Measurements from ENCODE around the gene GOSR1.
"Not testable (repeated sequence)": the region's sequence is repeated elsewhere in the genome, so short reads cannot be mapped to it uniquely, and the experiment has no call there.

Gene GOSR1

DNA sequence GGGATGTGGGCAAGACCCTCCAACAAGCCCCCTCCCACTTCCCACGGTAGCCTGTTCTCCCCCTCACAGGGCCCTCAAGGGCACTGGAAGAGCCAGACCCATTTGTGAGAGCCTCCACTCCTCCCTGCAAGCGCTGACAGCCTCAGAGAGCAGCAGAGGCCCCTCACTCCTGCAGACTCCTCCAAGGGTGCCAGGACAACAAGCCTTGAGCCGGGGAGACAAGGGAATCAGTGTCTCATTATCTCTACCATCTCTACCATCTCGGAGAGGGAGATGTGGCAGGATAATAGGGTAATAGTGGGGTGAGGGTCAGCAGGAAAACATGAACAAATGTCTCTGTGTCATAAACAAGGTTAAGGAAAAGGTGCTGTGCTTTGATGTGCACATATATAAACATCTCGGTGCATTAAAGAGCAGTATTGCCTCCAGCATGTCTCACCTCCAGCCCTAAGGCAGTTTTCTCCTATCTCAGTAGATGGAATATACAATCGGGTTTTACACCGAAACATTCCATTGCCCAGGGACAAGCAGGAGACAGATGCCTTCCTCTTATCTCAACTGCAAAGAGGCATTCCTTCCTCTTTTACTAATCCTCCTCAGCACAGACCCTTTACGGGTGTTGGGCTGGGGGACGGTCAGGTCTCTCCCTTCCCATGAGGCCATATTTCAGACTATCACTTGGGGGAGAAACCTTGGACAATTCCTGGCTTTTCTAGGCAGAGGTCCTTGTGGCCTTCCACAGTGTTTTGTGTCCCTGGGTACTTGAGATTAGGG is 86.1 kb downstream of the GOSR1 start:
- not testable (repeated sequence) for DNase-seq (ENCODE audit: low spot score)

DNA sequence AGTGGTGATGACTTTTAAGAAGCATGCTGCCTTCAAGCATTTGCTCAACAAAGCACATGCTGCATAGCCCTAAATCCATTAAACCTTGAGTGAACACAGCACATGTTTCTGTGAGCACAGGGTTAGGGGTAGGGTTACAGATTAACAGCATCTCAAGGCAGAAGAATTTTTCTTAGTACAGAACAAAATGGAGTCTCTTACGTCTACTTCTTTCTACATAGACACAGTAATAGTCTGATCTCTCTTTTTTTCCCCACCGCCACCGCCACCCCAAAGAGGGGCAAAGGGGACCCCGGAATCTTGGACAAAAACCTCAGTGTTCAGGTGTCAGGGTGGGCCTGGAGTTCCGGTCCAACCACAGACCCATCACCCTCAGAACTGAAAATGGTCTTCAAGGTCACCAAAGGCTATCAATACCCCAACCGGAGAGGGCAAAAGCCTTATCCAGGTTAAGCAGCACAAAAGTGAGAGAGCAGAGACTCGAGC is 86.7 kb downstream of the GOSR1 start:
- not testable (repeated sequence) for DNase-seq (ENCODE audit: low spot score)

DNA sequence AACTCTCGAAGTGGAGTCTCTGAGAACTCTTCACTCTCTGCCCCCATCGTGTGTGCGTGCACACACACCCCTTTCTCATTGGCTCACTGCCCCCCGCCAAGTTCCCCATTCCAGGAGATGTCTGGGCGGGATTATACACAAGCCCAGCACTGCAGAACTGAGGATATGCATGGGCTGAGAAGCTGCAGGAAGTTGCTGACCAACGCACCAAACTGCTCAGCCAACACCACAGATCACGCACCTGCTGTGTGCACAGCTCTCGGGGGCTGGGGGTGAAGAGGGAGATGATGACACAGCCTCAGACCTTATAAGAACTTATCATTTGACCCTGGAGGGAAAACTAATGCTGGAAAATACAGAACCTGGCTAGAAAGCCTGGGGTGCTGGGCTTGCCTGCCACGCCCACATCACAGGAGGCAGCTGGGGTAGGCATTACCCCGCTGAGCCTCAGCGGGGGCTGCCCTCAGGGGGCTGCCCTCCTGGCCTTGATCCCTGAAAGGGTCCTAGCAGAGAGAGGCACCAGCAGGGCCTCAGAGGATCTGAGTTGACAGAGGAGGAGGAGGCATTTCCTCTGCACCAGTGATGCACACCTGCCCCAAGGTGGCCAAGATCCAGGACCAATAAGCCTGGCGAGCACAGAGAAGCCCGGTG is 87.3 kb downstream of the GOSR1 start:
- not testable (repeated sequence) for DNase-seq (ENCODE audit: low spot score)

DNA sequence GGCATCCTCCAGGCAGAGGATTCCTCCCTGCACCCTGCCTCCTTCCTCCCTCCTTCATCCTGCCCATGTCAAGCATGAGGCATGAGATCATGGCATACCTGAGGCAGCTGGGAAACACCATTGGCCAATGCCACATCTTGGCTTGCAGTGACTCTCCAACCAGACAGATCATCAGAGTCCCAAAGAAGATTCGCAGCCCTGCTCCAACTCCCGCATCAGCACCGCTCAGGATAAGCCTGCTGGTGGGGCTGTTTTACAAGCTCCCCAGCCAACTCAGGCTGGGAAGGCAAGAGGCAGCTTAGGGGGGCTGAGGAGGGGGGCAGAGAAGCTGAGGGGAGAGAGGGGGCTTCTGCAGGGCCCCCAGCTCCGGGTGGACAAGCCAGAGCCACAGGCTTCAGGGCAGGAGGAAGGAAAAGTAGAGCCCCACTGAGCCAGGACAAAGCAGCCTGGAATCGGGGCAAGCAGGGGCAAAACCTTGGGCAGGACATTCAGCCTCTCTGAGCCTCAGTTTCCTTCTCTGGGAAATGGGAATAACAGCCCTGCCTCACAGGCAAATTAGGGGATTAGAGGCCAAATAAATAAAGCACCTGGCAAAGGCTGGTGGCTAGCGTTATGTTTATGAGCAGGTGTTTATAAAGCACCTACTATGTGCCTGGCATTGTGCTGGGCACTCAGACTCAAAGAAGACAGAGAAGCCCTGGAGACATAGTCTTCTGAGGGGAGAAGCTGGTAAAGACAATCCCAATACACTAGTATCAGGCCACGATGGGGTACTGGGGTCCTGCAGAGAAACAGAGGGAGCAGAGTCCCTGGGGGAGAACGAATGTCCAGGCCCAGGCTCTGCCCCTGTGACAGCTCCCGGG is 88.1 kb downstream of the GOSR1 start:
- no peak for DNase-seq (ENCODE audit: low spot score)

DNA sequence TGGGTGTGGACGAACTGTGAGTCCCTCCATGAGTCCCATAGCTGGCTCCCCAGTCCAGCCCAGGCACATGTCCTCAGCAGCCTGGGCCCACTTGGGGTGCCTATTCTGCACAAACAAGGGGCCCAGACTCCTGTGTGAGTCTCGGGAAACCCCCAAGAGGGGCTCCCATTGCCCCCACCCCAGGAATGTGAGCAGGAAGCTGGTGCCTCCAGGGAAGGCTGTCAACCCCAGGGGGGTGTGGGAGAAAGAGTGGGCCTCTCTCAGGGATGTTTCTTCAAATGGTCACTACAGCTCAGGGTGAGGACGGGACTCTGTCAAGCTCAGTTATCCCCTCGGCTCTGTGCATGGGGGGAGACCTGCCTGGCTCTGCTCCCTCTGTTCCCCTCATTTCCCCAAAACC is 88.9 kb downstream of the GOSR1 start:
- not testable (repeated sequence) for DNase-seq (ENCODE audit: low spot score)

DNA sequence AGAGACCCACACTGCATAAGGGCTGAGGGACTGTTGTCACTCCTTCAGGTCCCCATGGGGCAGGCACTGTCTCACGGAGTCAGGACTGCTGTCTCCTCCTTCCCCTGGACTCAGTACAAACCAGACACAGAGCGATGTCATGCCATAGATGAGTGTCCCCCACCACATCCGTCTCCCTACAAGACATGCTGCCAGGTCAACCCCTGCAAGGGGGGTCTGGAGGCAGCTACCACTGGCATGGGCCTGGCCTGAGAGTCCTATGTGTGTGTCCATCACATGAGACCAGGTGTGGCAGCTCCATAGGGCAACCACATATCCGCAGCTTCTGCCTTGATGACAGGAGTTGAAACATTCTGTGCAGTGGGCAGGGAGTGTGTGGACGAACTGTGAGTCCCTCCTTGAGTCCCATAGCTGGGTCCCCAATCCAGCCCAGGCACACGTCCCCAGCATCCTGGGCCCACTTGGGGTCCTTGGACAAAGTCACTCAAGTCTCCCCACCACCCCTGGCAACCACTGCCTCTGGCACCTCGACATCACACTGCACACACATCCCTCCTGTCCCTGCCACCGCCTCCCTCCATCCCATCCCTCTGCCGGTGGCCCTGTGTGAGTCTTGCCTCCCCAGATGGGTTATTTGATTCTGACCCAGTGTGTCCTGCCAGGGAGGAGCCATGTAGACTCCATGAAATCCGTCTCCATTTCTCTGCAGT is 89.5 kb downstream of the GOSR1 start:
- DNase-seq (ENCODE audit: low spot score), result not testable (repeated sequence)

DNA sequence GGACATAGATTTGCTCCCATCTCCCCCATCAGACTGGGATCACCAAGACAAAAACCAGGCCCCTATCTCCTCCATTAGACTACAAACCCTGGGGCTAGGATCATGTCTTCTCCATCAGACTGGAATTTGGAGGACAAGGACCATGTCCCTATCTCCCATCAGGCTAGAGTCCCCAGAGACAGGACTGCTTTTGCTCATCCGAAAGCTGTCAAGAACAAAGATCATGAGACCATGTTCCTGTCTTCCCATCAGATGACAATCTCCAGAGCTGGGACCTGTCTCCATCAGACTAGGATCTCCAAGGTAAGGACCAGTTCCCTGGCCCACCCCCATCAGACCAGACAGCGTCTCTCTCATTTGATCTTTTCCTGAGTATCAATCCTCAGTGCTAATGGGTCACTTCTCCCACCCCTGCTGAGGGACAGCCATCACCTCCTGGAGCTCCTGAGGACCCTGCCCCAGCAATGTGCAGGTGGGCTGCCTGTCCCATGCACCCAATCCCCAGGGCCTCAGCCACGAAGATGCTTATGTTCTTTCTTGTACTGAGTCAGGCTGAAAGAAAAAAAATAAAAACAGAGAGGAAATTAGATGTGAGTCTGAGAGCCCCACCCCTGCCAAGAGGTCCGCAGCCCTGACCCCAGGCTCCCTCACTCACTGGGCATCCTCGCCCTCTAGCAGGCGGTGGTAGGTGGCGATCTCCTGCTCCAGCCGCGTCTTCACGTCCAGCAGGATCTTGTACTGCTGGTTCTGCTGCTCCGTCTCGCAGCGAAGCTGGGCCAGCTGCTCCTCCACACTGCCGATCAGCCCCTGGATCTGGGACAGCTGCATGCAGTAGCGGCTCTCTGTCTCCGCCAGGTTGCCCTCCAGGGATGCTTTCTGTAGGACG is 90.3 kb downstream of the GOSR1 start:
- DNase-seq (ENCODE audit: low spot score), result no peak

DNA sequence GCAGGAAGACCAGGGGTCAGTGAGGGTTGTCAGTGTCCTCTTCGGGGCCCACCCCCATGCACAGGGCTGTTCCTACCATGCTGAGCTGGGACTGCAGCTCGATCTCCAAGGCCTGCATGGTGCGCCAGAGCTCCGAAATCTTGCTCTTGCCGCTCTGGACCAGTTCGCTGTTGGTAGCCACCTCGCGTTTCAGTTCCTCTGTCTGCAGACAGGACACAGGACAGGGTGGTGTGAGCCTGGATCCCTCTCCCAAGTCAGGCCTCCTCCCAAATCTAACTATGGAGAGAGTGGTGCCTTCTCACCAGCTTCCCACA is 90.9 kb downstream of the GOSR1 start:
- no peak for DNase-seq (ENCODE audit: low spot score)

DNA sequence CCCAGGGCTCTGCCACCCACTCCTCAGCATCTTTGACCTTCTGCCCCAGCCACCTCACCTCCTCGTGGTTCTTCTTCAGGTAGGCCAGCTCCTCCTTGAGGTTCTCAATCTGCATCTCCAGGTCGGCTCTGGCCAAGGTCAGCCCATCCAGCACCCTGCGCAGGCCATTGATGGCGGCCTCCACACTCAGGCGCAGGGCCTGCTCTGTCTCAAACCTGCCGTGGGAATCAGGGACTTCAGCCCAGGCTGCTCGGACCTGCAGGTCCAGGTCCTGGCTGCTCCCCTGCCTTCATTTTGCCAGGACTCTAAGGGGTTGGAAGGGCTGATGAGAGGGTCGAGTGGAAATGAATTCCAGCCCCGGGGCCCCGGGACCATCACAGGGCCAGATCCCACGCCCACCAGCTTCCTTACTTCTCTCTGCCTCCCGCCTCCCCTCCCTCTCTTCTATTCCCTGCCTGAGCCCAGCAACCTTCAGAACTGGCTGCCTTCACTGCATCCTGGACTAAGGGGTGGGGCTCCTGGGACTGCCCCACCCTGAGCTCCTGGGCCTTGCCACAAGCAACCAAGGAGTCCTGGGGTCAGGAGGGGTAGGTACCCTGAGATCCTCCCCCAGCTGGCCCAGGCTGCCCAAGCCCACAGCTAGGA is 92.4 kb downstream of the GOSR1 start:
- not testable (repeated sequence) for DNase-seq (ENCODE audit: low spot score)

DNA sequence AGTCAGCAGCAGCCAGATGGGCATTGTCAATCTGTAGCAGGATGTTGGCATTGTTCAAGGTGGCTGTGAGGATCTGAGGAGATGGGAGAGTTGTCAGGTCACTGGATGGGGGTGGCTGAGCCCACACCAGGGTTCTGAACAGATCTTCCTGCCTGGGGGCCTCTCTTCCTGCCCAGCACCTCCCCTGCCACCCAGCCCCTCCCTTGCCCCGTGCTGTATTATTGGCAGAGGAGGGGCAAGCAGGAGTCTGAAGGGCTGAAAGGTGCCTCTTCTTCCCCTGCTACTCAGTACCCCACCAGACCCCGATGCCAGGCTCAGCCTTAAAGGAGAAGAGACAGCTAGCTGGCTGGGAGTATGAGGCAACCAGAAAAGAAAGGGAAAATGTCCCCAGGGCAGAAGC is 93.0 kb downstream of the GOSR1 start:
- DNase-seq (ENCODE audit: low spot score), result no peak

DNA sequence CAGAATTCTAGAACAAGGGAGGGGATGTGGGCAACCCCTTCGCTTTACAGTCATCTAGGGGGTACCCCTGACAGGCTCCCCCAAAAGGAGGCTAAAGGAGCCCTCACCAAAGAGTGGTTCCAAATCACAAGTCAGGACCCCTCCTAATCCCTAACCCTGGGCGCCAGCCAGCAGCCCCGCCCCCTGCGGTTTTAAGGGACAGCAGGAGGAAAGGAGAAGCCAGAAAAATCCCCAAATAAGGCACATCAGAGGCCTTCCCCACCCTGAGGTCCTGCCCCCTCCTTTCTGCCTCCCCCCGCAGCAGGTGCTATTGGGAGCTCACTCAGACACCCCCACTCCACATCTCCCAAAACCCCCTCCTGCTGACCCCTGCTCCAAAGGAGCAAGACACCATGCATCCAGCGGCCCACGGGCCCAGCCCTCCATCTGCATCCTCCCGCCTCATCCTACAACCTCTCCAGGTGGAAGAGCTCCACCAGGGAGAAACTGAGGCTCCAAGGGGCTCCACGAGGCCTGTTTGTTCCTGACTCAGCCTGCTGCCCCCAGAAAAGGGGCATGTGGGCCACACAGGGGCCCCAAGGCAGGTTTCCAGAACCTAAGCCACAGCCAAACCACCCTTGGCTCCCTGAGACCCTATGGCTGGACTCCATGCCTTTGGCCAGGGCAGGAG is 93.5 kb downstream of the GOSR1 start:
- no peak for DNase-seq (ENCODE audit: low spot score)

DNA sequence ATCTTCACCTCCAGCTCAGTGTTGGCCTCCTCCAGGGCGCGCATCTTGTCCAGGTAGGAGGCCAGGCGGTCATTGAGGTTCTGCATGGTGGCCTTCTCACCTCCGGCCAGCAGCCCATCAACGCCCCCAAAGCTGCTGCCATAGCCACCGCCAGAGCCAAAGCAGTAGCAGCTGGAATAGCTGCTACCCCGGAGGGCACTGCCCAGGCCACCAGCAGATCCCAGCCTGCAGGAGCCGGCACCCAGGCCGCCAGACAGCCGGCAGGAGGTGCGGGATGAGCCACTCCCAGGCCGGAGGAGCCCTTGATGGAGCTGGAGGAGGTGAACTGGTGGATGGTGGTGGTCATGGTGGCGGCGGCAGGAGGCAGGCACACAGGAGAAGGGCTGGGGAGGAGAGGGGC is 94.2 kb downstream of the GOSR1 start:
- DNase-seq (ENCODE audit: low spot score), result not testable (repeated sequence)

DNA sequence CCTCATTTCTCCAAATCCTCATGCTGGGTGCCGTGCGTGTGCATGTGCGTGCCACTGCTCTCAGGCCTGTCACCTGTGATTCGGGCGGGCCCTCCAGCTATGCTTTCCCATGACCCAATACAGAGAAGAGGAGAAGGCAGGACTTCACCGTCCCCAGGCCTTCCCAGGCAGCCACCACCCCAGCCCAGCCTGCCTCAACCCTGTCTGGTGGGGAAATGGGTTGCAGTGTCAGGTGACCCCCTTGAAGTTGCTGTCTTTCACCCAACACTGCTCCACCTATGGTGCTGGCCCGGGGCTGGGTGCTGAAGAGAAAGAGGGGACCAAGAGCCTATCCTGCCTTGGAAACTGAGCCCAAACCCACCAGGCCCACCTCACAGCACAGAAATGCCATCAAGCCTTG is 94.7 kb downstream of the GOSR1 start:
- DNase-seq (ENCODE audit: low spot score), result no peak

DNA sequence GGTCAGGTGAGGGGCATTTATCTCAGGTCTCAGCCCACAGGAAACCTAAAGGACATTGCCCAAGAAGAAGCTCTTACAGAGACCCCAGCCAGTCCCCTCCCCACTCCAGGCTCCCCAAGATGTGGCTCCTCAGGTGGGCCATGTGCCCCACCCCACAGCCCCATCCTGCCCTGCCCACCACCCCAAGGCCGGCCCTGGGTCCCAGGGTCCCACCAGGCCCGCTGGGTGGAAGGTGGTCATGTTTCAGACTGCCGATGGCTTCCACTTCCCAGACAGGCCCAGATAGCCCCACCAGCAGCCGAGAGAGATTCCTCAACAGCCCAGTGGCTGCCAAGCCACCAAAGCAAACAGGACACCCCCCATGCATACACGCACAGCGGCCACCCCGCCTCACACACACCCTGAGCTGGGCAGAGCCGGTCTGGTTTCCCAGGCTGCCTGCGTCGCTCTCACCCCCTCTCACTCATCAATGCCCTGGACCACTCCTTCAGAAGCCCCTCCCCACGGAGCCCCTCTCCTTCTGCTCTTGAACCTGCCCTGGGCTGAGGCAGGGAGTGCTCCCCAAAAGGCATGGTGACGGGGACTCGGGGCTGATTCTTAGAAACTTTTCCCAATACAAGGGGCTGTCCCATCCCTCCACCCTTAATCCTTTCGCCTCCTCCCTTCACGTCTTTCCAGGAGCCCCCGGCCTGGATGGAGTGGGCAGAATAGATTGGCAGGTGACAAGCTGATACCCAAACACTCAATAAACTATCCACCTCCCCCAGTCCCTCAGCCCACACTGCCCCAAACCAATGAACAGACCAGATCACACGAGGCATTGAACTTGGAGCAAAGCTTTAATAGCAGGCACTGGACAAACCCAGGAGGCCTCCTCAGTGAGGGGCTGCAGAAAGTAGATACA is 95.7 kb downstream of the GOSR1 start:
- not testable (repeated sequence) for DNase-seq (ENCODE audit: low spot score)

DNA sequence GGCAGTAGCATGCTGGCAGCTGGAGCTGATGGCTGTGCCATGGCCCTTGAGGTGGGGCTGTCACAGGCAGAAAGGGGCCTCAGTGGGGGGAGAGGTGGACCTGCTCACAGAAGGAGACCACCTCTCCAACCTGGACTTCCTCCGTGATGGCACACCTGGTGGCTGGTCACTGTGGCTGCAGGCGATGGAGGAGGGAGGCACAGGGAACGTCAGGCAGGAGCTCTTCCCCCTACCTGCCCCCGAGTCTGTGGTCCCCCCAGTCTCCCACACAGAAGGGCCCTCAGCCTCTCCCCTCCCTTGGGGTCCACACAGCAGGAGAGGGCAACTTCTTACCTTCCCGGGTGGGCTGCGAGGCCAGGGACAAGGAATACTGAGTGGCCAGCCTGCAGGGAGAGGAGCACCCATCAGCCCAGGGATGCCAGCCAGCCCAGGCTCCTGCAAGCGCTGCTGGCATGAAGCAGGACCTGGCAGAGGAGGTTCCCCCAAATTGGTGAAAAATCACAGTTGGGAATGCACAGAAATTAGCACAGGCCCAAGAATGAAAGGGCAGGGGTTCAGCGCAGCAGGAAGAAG is 96.5 kb downstream of the GOSR1 start:
- no peak for DNase-seq (ENCODE audit: low spot score)

DNA sequence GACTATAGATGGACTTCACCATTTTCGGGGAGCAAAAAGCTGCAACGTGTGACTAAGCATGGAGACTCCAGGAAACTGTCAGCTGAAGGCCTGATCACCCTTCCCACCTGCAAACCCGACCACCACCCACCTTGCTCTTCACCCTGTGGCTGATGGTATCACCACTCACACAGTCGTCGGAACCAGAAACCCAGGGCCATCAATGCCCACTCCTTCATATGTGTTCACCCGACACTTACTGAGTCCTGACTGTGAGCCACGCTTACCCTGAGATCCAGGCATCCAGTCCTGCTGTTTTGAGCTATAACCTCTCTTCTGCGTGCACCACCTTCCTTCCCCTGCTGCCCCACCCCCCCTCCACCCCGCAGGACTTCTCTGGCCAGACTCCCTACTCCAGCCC is 97.1 kb downstream of the GOSR1 start:
- not testable (repeated sequence) for DNase-seq (ENCODE audit: low spot score)

DNA sequence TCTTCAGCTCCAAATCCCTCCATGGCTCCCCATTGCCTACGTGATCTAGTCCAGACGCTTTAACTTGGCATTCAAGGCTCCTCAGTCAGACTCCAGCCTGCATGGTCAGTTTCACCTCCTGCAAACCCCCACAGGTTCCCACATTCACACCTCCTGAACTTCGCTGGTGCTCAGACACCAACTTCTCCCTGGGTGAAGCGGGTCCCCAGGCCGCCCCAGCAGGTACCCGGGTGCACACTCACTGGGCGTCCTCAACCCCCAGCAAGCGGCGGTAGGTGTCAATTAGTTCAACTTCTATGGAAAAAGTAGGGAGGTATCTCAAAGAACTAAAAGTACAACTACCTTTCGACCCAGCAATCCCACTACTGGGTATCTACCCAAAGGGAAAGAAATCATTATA is 97.6 kb downstream of the GOSR1 start:
- not testable (repeated sequence) for DNase-seq (ENCODE audit: low spot score)

DNA sequence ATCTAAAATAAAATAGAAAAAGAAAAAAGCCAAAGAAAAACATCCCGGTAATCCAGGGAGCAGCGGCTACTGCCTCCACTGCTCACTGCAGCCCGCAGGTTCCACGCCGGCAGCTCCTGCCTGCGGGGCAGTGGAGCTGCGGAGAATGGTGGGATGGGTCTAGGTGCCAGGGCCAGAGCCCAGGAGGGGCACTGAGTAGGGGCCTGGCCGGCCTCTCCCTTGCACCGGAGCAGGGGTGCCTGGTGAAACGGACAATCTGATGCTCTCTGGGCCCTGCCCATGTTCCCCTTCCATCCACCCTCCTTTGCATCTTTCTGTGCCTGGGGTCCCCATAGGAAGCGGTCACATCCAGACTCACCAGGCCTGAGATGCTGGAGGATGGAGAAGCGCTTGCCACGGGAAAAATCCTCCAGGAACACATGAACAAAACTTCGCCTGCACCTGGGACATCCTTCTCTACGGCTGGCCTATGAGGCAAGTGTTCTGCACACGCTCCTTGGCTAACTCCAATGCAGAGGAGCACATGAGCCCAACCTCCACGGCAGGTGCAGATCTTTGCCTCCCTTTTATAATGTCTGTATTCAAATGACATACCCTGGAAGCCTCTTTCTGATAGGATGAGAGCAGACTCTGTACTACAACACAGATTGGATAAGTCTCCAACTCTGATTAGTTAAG is 98.6 kb downstream of the GOSR1 start:
- DNase-seq (ENCODE audit: low spot score), result not testable (repeated sequence)
